Epithelial cell of prostate (primary cell): ENCODE measurements around the gene YIF1A.
A peak's percentile ranks its signal among the peaks of the same experiment; 100 is the strongest.
"Not testable (repeated sequence)": the region's sequence is repeated elsewhere in the genome, so short reads cannot be mapped to it uniquely, and the experiment has no call there.

Experiments used
- DNase-seq: peaks from one replicate; pipeline ENCODE4 v3.0.0-alpha.2; 2011; ENCODE audit warnings: low read depth, low spot score
- H3K27ac ChIP-seq: fragments of 450-650 bp; 2 replicates; pipeline ENCODE4 v1.5.1; 2017; ENCODE audit warnings: mild to moderate bottlenecking

The YIF1A gene

GRCh38 chr11:66327171-66328030 lies 38.5 kb upstream of the YIF1A start:
- peak overlapping the region; percentile 71 for H3K27ac ChIP-seq
- no peak for DNase-seq

- H3K27ac ChIP-seq: peak overlapping the region; percentile 71
- no peak for DNase-seq
Measured at GRCh38 chr11:66326261-66327111, 37.5 kb upstream of the YIF1A start.

GRCh38 chr11:66325263-66325671 lies 36.3 kb upstream of the YIF1A start:
- no peak for DNase-seq
- no peak overlapping the region for H3K27ac ChIP-seq

- DNase-seq: no peak
- no peak overlapping the region for H3K27ac ChIP-seq
Measured at GRCh38 chr11:66324664-66325063, 35.7 kb upstream of the YIF1A start.

- H3K27ac ChIP-seq: no peak overlapping the region
- no peak for DNase-seq
Measured at GRCh38 chr11:66323684-66324083, 34.7 kb upstream of the YIF1A start.

GRCh38 chr11:66322732-66323427 lies 33.9 kb upstream of the YIF1A start:
- DNase-seq: no peak
- H3K27ac ChIP-seq: no peak overlapping the region

- no peak for DNase-seq
- H3K27ac ChIP-seq: no peak overlapping the region
Measured at GRCh38 chr11:66321606-66322005, 32.7 kb upstream of the YIF1A start.

- DNase-seq, H3K27ac ChIP-seq: not testable (repeated sequence)
Measured at GRCh38 chr11:66320748-66321147, 31.8 kb upstream of the YIF1A start.

GRCh38 chr11:66320289-66320688 lies 31.3 kb upstream of the YIF1A start:
- not testable (repeated sequence) for H3K27ac ChIP-seq, DNase-seq

GRCh38 chr11:66318600-66318970 lies 29.6 kb upstream of the YIF1A start:
- no peak for DNase-seq
- H3K27ac ChIP-seq: no peak overlapping the region

- no peak for DNase-seq
- H3K27ac ChIP-seq: no peak overlapping the region
Measured at GRCh38 chr11:66317723-66318599, 29.0 kb upstream of the YIF1A start.

- H3K27ac ChIP-seq: no peak overlapping the region
- no peak for DNase-seq
Measured at GRCh38 chr11:66317322-66317722, 28.4 kb upstream of the YIF1A start.

- DNase-seq: no peak
- H3K27ac ChIP-seq: no peak within 1 kb of the TSS
Measured at GRCh38 chr11:66316849-66317251, 27.9 kb upstream of the YIF1A start, which contains the start of gene CD248. Gene CD248 (minus strand): TSS chr11:66317044. CDS start chr11:66317027, 17 bp downstream.

GRCh38 chr11:66315921-66316811 lies 27.2 kb upstream of the YIF1A start:
- H3K27ac ChIP-seq: no peak overlapping the region
- no peak for DNase-seq

- H3K27ac ChIP-seq: no peak overlapping the region
- DNase-seq: no peak
Measured at GRCh38 chr11:66315498-66315885, 26.5 kb upstream of the YIF1A start.

- no peak for DNase-seq
Measured at GRCh38 chr11:66314561-66315497, 25.9 kb upstream of the YIF1A start.

GRCh38 chr11:66314186-66314501 lies 25.2 kb upstream of the YIF1A start:
- DNase-seq: no peak
- no peak overlapping the region for H3K27ac ChIP-seq

More at GRCh38 chr11:66314561-66315497, 25.9 kb upstream of the YIF1A start:
- H3K27ac ChIP-seq: no peak overlapping the region
